ENCODE measurements around the gene NR2E1. TPM values are rescaled to one million over a fixed set of nuclear protein-coding genes. Genes with fewer than 3 reads are reported as not detected.

The NR2E1 gene
- total and polyA plus RNA-seq, 9 donors = 0.02 TPM; not detected in 8

GRCh38 chr6:108174371-108175175 is 8.8 kb downstream of the NR2E1 start:
- WGBS, 3 donors = 11 to 17% (median 13%) methylated on average over 43 of the region's 43 CpGs
- Histone ChIP-seq H3K27ac (no peak overlapping the region), H3K36me3 (no peaks in the 10 kb centered on the region), H3K9me3 (peaks cover 0 to 3% of the 10 kb centered on the region in 2 donors), H3K27me3 (no peaks in the 10 kb centered on the region), H3K4me1 (ENCODE audit: insufficient read depth) (peaks cover 2% of the 10 kb centered on the region), H3K4me3 (no peak overlapping the region)
- DNase-seq = no peak
- intact Hi-C loops (cut with DNase I) = no loop called here
- TF ChIP-seq POLR2A (IDR thresholded peaks at IDR 0.05) = no peak
- no peak for TF ChIP-seq EP300 (IDR thresholded peaks at IDR 0.05)
- no peak for TF ChIP-seq CTCF (IDR thresholded peaks at IDR 0.05)

- Histone ChIP-seq H3K36me3 (no peaks in the 10 kb centered on the region), H3K27ac (no peak overlapping the region), H3K4me1 (ENCODE audit: insufficient read depth) (peaks cover 2% of the 10 kb centered on the region), H3K4me3 (no peak overlapping the region), H3K27me3 (no peaks in the 10 kb centered on the region), H3K9me3 (peaks cover 0 to 3% of the 10 kb centered on the region in 2 donors)
- intact Hi-C loops (cut with DNase I) = no loop called here
- no peak for TF ChIP-seq CTCF (IDR thresholded peaks at IDR 0.05)
- TF ChIP-seq POLR2A (IDR thresholded peaks at IDR 0.05) = no peak
- no peak for TF ChIP-seq EP300 (IDR thresholded peaks at IDR 0.05)
- no peak for DNase-seq
- whole genome bisulfite sequencing, 3 donors = 8 to 13% (median 9%) methylated on average over 22 of the region's 22 CpGs
Observed at GRCh38 chr6:108175176-108175591, 9.4 kb downstream of the NR2E1 start.

- Histone ChIP-seq H3K4me1 (ENCODE audit: insufficient read depth) (peaks cover 2% of the 10 kb centered on the region), H3K27ac (no peak overlapping the region), H3K4me3 (no peak overlapping the region), H3K9me3 (peaks cover 0 to 3% of the 10 kb centered on the region in 2 donors), H3K27me3 (no peaks in the 10 kb centered on the region), H3K36me3 (no peaks in the 10 kb centered on the region)
- DNase-seq = no peak
- WGBS, 3 donors = 2 to 3% (median 3%) methylated on average over 34 to 38 of the region's 38 CpGs
- intact Hi-C loops (cut with DNase I) = no loop called here
- TF ChIP-seq POLR2A (IDR thresholded peaks at IDR 0.05) = no peak
Observed at GRCh38 chr6:108175592-108176279, 9.9 kb downstream of the NR2E1 start.

GRCh38 chr6:108176281-108177089 is 10.7 kb downstream of the NR2E1 start:
- H3K36me3 ChIP-seq = no peaks in the 10 kb centered on the region
- H3K27me3 ChIP-seq = no peaks in the 10 kb centered on the region
- DNase-seq = no peak
- no peak overlapping the region for H3K4me3 ChIP-seq
- H3K4me1 ChIP-seq (ENCODE audit: insufficient read depth) = peaks cover 2% of the 10 kb centered on the region
- no peak overlapping the region for H3K27ac ChIP-seq
- H3K9me3 ChIP-seq = peaks cover 0 to 3% of the 10 kb centered on the region in 2 donors
- intact Hi-C loops (cut with DNase I) = no loop called here
- TF ChIP-seq CTCF (IDR thresholded peaks at IDR 0.05) (no peak), EP300 (IDR thresholded peaks at IDR 0.05) (no peak), POLR2A (IDR thresholded peaks at IDR 0.05) (no peak)
- WGBS, 3 donors = 12 to 13% (median 12%) methylated on average over 35 to 46 of the region's 46 CpGs
